Mammary epithelial cell (primary cell): ENCODE results near the gene PUS3.

Experiments
- EZH2 ChIP-seq: IDR thresholded peaks from 2 replicates; pipeline ENCODE4 v1.6.1; 2012; ENCODE audit warnings: low read length, inconsistent platforms, borderline replicate concordance
- TF ChIP-seq, protein P1 (sequence below), 2 donors: IDR thresholded peaks in 1 of 2; conservative IDR thresholded peaks in 1 of 2; 2 replicates each; pipeline ENCODE4 v1.5.1; 2011 to 2012; ENCODE audit warnings: inconsistent platforms in 2 of 2, low read length in 2 of 2, mild to moderate bottlenecking in 2 of 2, control low read depth in 1 of 2, low read depth in 1 of 2; ENCODE audit not compliant: insufficient read depth in 1 of 2; ENCODE audit errors: extremely low read depth in 1 of 2

DNA sequence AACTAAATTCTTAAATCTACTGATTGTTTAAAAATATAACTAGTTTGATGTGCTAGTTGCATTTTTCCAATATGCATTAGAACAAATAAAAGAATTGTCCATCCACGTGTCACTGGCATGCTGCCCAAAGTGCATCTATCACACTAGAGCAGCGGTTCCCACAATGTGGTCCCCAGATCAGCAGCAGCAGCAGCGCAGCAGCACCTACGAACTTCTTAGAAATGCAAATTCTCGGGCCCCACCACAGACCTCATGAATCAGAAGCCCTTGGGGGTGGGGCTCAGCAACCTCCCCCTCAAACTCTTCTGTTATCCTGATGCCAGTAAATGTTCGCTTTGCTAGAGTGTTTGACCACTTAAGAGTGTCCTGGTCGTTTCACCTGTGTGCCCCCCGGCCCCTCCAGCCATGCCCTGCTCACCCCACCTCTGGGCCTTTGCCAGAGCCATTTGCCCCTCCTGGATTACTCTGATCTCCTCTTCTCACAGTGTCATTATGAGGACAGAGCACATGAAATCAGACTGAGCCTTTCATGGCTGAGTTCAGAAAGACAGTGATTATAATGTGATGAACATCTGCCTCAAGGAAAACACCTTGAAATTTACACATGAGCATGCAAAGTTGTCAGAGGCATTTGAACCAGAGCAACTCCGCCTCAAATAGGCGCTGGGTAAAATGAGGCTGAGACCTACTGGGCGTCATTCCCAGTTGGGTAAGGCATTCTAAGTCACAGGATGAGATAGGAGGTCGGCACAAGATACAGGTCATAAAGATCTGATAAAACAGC lies 30.2 kb upstream of the PUS3 start:
- TF ChIP-seq, protein P1, sequence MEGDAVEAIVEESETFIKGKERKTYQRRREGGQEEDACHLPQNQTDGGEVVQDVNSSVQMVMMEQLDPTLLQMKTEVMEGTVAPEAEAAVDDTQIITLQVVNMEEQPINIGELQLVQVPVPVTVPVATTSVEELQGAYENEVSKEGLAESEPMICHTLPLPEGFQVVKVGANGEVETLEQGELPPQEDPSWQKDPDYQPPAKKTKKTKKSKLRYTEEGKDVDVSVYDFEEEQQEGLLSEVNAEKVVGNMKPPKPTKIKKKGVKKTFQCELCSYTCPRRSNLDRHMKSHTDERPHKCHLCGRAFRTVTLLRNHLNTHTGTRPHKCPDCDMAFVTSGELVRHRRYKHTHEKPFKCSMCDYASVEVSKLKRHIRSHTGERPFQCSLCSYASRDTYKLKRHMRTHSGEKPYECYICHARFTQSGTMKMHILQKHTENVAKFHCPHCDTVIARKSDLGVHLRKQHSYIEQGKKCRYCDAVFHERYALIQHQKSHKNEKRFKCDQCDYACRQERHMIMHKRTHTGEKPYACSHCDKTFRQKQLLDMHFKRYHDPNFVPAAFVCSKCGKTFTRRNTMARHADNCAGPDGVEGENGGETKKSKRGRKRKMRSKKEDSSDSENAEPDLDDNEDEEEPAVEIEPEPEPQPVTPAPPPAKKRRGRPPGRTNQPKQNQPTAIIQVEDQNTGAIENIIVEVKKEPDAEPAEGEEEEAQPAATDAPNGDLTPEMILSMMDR (conservative IDR thresholded peaks at IDR 0.05 in 1 of 2, IDR thresholded peaks at IDR 0.05 in 1 of 2; ENCODE audit: extremely low read depth in 1 of 2, insufficient read depth in 1 of 2, low read depth in 1 of 2, low read length in 2 of 2): no peak
- no peak for TF ChIP-seq EZH2
